Measurements from ENCODE around the gene TANC1.

TANC1 gene

DNA sequence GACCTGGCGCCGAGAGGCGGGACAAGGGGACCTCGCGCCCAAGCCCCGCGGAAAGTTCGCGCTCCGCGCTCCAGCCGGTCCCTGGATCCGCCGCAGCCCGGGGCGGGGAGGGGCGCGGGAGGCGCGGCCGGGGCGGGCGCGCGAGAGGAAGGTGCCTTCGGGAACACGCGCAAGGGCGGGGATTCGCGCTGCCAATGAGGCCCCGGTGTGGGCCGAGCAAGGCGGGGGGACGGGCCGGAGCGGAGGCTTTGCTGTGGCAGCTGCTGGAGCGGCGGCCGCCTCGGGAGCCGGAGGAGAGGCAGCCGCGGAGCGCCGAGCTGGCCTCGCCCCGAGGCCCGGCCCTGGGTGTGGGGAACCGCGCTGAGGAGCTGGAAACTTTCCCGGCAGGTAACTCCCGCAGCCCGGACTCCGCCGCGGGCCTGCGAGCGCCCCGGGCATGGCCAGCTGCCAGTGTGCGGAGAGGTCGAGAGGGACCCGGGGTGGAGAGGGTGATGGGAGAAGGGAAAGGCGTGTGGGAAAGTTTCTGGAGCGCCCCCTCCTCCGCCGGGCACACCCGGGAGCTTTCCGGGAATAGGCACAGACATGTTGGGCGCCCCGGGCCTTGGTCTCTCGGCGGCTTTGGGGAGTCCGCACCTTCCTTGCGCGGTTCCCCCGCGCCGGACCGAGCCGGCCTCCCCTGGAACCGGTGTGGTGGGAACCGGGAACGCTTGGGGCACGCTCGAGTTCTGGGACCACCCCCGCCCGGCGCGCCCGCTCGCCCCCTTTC lies at the start of gene TANC1:
Gene TANC1, plus strand, starts transcription at position 245 of the 766 bp plus-strand sequence. CDS start 97,271 bp downstream, outside the sequence.
- peak; percentile 82 to 87 for DNase-seq

- no peak for DNase-seq
Measured at GRCh38 chr2:158921599-158922408, 46.6 kb upstream of the TANC1 start.

- DNase-seq: no peak
Measured at GRCh38 chr2:158922601-158923000, 45.8 kb upstream of the TANC1 start.

DNA sequence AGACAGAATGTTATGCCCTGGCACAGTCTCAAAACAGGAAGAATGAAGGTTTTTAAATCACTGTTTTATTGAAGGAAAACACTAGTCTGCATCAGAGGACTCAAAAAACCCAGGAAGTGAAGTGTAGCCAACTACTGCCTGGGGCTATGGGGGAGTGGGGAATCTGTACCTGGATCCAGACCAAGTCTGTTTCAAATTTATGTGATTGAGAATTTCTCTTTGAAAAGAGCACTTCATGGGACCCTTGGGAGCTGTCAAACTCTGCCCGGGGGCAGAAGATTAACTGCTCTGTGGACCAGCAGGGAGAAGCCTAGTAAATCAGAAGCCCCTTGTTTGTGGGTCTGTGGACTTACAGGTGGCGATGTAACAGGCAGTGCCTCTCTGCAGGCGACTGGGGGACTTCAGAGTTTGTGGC lies 45.3 kb upstream of the TANC1 start:
- no peak for DNase-seq

GRCh38 chr2:158923641-158924040 lies 44.8 kb upstream of the TANC1 start:
- no peak for DNase-seq

GRCh38 chr2:158926478-158926948 lies 41.9 kb upstream of the TANC1 start:
- no peak for DNase-seq

- DNase-seq: no peak
Measured at GRCh38 chr2:158928515-158928914, 39.9 kb upstream of the TANC1 start.

GRCh38 chr2:158928965-158929364 lies 39.5 kb upstream of the TANC1 start:
- DNase-seq: no peak

DNA sequence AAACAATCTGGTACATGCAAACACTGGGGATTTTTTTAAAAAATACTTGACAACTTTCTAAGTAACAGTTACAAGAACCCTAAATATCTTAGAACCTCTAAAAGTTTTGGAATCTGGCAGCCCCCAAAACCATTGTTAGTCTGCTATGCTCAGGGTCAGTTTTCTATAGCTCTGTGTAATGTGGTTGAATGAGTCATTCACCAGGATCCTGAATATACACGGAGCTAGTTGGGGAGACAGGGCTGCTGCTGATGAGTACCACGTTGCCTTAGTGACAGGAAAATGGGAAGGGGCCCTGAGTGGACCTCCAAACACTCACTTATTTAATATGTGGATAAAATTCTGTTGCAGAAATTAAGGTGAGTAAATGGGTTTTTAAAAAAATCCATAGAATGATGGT lies 36.9 kb upstream of the TANC1 start:
- no peak for DNase-seq

DNA sequence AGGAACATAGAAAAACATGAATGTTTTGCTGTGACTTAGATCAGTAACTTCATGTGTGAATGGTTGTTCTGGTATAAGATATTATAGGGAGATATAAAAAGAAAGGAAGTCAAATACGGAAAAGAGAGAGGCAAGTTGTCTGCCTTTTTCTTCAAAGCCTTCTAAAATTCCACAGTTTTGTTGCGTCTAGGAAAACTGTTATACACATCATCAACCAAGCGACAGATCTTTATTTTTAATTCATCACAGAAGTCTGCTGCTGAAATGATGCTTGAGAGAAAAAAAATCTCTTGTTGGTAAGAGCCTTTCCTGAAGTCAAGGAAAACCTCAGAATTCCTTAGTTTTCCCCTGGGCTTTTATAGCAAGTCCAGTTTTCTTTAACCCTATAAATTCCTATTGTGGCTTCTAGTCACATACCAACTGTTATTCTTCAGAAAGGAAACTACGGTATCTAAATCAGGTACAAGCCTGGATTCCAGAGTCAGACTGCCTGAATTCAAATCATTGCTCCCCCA lies 36.3 kb upstream of the TANC1 start:
- DNase-seq: no peak

DNA sequence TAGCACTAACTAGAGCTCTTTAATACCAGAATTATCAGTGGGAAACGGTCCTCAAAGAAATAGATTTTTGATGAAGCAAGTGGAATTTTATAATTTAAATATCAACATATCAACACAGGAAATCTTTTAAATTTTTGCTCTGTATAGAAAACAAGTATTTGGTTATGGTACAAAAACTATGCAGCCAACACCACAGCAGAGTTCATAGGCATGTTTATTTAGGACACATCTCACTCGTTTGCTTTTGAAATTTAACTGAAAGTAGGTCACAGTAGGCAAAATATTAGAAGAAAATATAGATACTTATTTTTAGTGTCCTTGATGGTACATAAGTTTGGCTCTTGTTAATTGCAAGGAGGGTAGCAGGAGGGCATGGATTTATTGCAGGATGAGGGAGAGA lies 34.3 kb upstream of the TANC1 start:
- DNase-seq: no peak

DNA sequence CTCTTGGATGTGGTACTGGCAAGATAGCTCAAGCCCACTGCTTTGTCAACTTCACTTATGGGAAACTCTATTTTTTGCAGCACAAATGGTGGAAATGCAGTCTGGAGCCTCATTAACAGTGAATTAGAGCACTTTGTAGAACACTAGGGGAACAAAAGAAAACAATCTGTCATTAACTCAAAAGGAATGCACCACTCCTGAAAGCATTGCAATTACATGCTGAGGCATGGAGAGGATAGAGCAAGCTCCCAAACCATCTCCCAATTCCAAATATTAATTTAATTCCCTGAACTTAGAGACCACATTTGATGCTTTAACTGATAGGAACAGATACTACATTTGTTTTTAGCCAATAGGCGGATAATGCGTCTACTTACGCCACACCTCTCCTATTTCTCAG lies 32.8 kb upstream of the TANC1 start:
- DNase-seq: no peak

DNA sequence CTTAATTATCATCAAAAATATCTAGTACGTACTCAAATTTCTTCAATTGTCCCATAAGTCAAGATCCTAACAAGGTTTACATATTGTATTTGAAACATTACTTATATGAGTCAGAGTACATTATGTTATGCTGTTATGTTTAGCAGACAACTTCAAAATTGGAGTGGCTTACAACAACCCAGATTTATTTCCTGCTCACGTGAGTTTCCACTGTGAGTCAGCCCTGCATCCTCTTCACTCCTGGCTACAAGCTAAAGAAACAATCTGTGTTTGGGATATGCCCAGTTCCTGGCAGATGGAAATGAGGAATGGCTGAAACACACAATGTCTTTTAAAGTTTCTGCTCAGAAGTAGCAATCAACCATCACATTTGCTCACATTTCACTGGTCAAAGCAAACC lies 31.5 kb upstream of the TANC1 start:
- DNase-seq: no peak

- no peak for DNase-seq
Measured at GRCh38 chr2:158940356-158940755, 28.1 kb upstream of the TANC1 start.

DNA sequence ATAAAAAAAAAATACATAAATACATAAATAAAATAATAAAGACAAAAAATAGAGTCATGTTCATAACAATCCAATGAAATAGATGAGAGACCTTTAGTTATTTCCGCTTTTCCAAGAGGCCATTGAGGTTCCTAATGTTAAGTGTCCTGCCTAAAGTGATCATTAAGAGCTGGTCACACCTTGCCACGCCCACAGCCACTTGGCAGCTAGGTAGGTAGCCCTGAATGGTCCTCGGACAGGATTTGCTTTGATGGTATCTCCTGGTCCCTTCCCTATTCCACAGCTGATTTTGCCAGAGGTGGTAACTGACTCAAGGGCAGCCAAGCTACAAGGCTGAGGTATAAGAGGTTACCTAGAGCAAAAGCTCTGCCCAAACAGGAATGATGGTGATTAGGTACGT lies 24.5 kb upstream of the TANC1 start:
- DNase-seq: no peak

DNA sequence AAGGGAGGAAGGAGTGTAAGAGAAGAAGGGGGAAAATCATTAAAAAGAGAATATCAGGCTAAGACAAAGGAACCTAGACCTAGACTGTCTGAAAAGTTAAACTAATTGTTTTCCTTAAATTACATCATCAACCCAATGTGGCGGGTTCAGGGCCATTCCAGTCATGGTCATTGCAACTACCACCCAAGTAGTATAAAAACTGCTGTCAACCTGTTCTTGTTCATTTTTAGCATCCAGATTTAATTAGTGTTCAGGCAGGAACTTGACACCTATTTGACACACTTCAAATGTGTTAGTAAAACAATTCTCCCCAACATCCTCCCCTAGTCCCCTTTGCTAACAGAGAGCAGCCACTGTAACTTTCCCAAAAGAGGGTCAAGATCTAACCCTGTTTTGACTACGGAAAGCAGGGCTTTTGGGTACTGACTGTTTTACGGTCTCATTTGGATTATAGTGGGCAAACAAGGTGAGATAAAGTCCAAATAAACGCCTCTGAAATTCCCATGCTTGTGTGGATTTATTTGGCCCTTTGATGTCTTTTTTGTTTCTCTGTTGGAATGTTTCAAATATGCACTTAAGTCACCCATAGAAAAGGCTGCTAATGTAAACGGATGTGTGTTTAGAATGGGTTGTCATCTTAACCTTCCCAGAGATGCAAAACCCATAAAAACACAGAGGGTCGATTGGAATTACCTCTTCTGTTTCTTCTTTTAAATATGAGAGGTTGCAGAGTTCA lies 19.3 kb upstream of the TANC1 start:
- no peak for DNase-seq

DNA sequence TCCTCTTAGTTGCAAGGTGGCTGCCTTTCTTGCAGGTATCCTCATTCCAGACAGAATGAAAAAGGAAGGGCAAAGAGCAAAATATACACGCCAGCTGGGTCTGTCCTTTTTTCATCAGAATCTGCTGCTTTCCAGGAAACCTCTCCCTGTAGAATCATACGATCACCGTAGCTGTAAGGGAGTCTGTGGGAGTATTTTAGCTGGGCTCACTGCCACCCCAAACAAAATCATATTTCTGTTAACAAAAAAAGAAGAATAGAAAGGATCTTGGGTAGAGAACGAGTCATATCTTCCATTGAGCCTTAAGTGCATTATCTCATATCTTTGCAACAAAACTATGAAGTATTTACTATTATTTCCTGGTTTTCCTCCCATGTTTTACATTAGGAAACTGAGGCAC lies 15.0 kb upstream of the TANC1 start:
- DNase-seq: no peak

GRCh38 chr2:158953926-158954763 lies 14.3 kb upstream of the TANC1 start:
- DNase-seq: no peak

GRCh38 chr2:158955842-158956365 lies 12.5 kb upstream of the TANC1 start:
- no peak for DNase-seq

DNA sequence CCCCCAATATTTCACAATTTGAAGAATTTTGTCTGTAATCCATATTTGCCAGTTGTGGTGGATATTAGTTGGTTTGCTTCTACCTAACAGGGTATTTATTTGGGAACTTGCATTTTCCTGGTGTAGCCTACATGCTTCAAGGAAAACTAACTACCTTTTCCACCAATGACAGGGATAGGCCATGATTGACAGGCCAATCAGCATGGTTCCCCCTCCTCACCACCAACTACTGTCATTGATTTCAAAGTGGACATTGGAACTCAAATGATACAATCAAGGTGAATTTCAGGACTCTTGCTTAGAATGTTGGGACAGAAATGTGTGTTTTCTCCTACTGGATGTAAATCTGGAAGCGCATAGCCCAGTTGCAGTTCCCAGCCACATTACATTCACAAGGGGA lies 10.1 kb upstream of the TANC1 start:
- no peak for DNase-seq

DNA sequence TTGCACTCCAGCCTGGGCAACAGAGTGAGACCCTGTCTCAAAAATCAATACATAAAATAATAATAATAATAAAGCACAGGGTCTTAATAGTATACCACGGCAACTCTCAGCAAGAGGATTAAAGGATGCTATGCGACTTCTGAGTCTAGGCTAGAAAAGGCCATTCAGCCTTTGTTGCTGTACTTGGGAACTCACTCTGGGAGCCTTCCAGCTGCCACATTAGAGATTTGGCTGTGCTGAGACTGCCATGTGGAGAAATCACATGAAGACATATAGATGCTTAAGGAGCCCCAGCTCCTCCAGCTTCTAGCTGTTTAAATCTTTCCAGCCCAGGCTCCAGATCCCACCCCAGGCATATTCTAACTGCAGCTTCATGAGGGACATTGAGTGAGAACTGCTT lies 8.2 kb upstream of the TANC1 start:
- DNase-seq: no peak

DNA sequence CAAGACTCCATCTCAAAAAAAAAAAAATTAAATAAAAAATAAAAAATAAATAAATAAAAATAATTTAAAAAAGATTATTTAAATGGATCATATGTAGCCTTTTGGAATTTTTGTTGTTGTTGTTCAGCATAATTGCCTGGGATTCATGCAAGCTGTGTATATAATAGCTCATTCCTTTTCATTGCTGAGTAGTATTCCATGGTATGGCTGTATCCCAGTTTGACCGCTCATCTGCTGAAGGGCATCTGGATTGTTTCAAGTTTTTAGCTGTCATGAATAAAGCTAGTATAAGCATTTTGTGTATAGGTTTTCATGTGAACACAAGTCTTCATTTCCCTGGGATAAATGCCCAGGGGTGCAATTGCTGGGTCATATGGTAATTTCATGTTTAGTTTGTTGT lies 6.4 kb upstream of the TANC1 start:
- no peak for DNase-seq

Measured in hippocampal formation (tissue), 2 donors.